DND-41 (cell line): ENCODE data around the gene USP1.

Experiments used
- ATAC-seq: fragments of 200-7000 bp; cut with Tn5 transposase; 3 replicates; pipeline ENCODE4 v1.9.1; 2021; ENCODE audit warnings: low read depth; ENCODE audit not compliant: insufficient read depth
- DNase-seq: peaks from one replicate; pipeline ENCODE4 v3.0.0-alpha.2; 2020
- H2AFZ ChIP-seq: 2 replicates; pipeline ENCODE4 v1.6.0; 2012; ENCODE audit warnings: low read depth, low read length
- H3K27ac ChIP-seq: 2 replicates; pipeline ENCODE4 v1.5.1; 2012; ENCODE audit warnings: low read length, inconsistent platforms
- H3K27me3 ChIP-seq: fragments of 200-600 bp; sonication (generic); 2 replicates; pipeline ENCODE4 v1.6.0; 2012; ENCODE audit warnings: low read length, mild to moderate bottlenecking, inconsistent platforms; ENCODE audit not compliant: insufficient read depth, poor library complexity
- H3K36me3 ChIP-seq: 2 replicates; pipeline ENCODE4 v1.5.1; 2012; ENCODE audit warnings: low read length, inconsistent platforms; ENCODE audit not compliant: insufficient read depth
- H3K4me1 ChIP-seq: 2 replicates; pipeline ENCODE4 v1.5.1; 2012; ENCODE audit warnings: mild to moderate bottlenecking, low read length; ENCODE audit not compliant: insufficient read depth
- H3K4me2 ChIP-seq: 2 replicates; pipeline ENCODE4 v1.6.0; 2012; ENCODE audit warnings: mild to moderate bottlenecking, moderate library complexity, low read length, inconsistent platforms; ENCODE audit not compliant: insufficient read depth
- H3K4me3 ChIP-seq, 2 experiments: fragments of 200-600 bp in 1 of 2; shearing (Covaris generic) in 1 of 2; 2 replicates each; pipeline ENCODE4 v1.5.1; 2012 to 2016; ENCODE audit warnings: inconsistent platforms in 2 of 2, low read length in 2 of 2, mild to moderate bottlenecking in 2 of 2, low read depth in 1 of 2, moderate library complexity in 1 of 2
- H3K79me2 ChIP-seq: 2 replicates; pipeline ENCODE4 v1.6.0; 2012; ENCODE audit warnings: low read length, inconsistent platforms; ENCODE audit not compliant: insufficient read depth
- H3K9ac ChIP-seq: 2 replicates; pipeline ENCODE4 v1.6.0; 2012; ENCODE audit warnings: low read depth, mild to moderate bottlenecking, inconsistent platforms, low read length, moderate library complexity
- H3K9me3 ChIP-seq: 2 replicates; pipeline ENCODE4 v1.5.1; 2012; ENCODE audit warnings: low read length, moderate library complexity, mild to moderate bottlenecking, inconsistent platforms; ENCODE audit not compliant: insufficient read depth, severe bottlenecking
- H4K20me1 ChIP-seq: 2 replicates; pipeline ENCODE4 v1.6.0; 2012; ENCODE audit warnings: low read length; ENCODE audit not compliant: insufficient read depth
- CTCF ChIP-seq: IDR thresholded peaks from 2 replicates; pipeline ENCODE4 v1.5.1; 2012; ENCODE audit warnings: borderline replicate concordance, low read length, moderate library complexity, mild to moderate bottlenecking; ENCODE audit not compliant: poor library complexity, severe bottlenecking; ENCODE audit errors: extremely low read depth
- EZH2 ChIP-seq: IDR thresholded peaks from 3 replicates; pipeline ENCODE4 v1.6.1; 2012; ENCODE audit warnings: borderline replicate concordance, low read depth, mild to moderate bottlenecking, moderate library complexity, low read length, inconsistent platforms; ENCODE audit not compliant: severe bottlenecking

USP1 gene

GRCh38 chr1:62467092-62467491 is 30.2 kb downstream of the USP1 start:
- Histone ChIP-seq H3K36me3 (peaks cover 24% of the 10 kb centered on the region; the same call in 1 of the 2 replicates), H3K9ac (no peak overlapping the region), H3K79me2 (no peaks in the 10 kb centered on the region), H3K4me2 (no peak overlapping the region), H2AFZ (no peak overlapping the region), H3K27ac (no peak overlapping the region), H4K20me1 (no peaks in the 10 kb centered on the region), H3K4me1 (no peaks in the 10 kb centered on the region), H3K27me3 (no peaks in the 10 kb centered on the region), H3K4me3 (no peak overlapping the region), H3K9me3 (no peaks in the 10 kb centered on the region)
- TF ChIP-seq CTCF = no peak
- no peak for TF ChIP-seq EZH2
- no peak for ATAC-seq
- no peak for DNase-seq

- no peaks in the 10 kb centered on the region for H3K9me3 ChIP-seq
These were observed 39.8 kb downstream of the USP1 start for GRCh38 chr1:62476525-62477219.

GRCh38 chr1:62481681-62482080 is 44.8 kb downstream of the USP1 start:
- Histone ChIP-seq H3K27ac (no peak overlapping the region), H2AFZ (no peak overlapping the region), H3K4me1 (no peaks in the 10 kb centered on the region), H3K27me3 (no peaks in the 10 kb centered on the region), H3K36me3 (peaks cover 2% of the 10 kb centered on the region; the same call in 1 of the 2 replicates), H3K79me2 (no peaks in the 10 kb centered on the region), H3K4me2 (no peak overlapping the region), H3K9me3 (no peaks in the 10 kb centered on the region), H3K4me3 (no peak overlapping the region), H3K9ac (no peak overlapping the region), H4K20me1 (no peaks in the 10 kb centered on the region)
- DNase-seq (no peak), ATAC-seq (no peak)
- TF ChIP-seq CTCF (no peak), EZH2 (no peak)

More at GRCh38 chr1:62476525-62477219, 39.8 kb downstream of the USP1 start:
- no peak for TF ChIP-seq EZH2
- TF ChIP-seq CTCF = no peak
- H3K9ac ChIP-seq = no peak overlapping the region
- no peak overlapping the region for H3K27ac ChIP-seq
- no peak overlapping the region for H3K4me3 ChIP-seq
- H3K4me1 ChIP-seq = no peaks in the 10 kb centered on the region
- no peaks in the 10 kb centered on the region for H4K20me1 ChIP-seq
- H3K4me2 ChIP-seq = no peak overlapping the region
- H3K79me2 ChIP-seq = no peaks in the 10 kb centered on the region
- H3K27me3 ChIP-seq = no peaks in the 10 kb centered on the region
- no peak overlapping the region for H2AFZ ChIP-seq
- DNase-seq (no peak), ATAC-seq (no peak)
- peaks cover 31% of the 10 kb centered on the region for H3K36me3 ChIP-seq
